ENCODE results near the gene RHO. TPM values are rescaled to one million over a fixed set of nuclear protein-coding genes. Genes with fewer than 3 reads are reported as not detected.
"Not testable (repeated sequence)": the region's sequence is repeated elsewhere in the genome, so short reads cannot be mapped to it uniquely, and the experiment has no call there.

RHO gene
- total RNA-seq, 1 experiment from 2014 or later: not detected

DNA sequence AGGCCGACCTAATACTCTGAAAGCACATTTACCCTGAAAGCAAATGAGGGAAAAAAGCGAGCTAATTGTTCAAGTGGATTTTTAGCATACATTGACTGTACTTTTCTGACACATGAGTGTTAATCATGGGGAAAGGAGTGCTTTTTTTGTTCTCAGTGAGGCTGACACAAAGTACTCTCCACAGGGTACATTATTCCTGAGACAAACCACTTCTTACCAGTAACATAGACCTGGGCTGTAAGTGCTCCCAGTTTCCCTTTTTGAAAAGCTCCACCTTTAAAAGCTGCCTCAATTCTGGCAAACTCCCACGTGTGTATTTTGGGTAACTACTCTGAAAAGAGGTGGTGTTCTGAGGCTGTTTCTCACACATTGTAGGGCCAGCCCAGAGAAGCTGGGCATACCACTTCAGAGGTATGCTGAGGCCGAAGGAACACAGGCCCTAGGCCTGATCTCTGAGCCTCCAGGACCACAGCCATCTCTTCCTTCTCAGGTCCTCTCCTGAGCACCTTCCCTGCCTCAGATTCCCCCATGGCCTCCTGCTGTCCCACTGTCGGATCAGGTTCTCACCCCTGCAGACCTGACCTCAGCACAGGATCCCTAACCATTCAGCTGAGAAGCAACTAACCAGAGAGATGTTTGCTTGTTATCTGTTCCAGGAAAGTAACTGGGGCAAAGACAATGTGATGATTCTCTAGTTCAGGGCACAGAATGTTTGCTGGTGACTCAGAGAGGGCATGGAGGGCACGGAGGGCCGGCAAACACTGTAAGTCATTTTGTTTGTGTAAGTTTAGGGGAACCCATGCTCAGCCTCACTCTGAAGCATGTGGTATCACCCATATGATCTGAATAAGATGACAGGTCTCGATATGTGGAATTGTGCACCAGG is 29.6 kb upstream of the RHO start:
- H3K9me3 Mint-ChIP-seq (ENCODE audit: unreplicated experiment); DNase-seq (ENCODE audit: unreplicated experiment); intact Hi-C loops (cut with micrococcal nuclease); CTCF ChIA-PET; H3K4me1 Mint-ChIP-seq (ENCODE audit: insufficient read depth, unreplicated experiment); H3K4me3 Mint-ChIP-seq (ENCODE audit: unreplicated experiment); H3K27me3 Mint-ChIP-seq (ENCODE audit: insufficient read depth, unreplicated experiment); POLR2A ChIA-PET; BruUV-seq (replicated peaks); H3K27ac Mint-ChIP-seq (ENCODE audit: low read depth, unreplicated experiment): not testable (repeated sequence)
- peaks cover 11% of the 10 kb centered on the region for H3K36me3 Mint-ChIP-seq (ENCODE audit: insufficient read depth, unreplicated experiment)

DNA sequence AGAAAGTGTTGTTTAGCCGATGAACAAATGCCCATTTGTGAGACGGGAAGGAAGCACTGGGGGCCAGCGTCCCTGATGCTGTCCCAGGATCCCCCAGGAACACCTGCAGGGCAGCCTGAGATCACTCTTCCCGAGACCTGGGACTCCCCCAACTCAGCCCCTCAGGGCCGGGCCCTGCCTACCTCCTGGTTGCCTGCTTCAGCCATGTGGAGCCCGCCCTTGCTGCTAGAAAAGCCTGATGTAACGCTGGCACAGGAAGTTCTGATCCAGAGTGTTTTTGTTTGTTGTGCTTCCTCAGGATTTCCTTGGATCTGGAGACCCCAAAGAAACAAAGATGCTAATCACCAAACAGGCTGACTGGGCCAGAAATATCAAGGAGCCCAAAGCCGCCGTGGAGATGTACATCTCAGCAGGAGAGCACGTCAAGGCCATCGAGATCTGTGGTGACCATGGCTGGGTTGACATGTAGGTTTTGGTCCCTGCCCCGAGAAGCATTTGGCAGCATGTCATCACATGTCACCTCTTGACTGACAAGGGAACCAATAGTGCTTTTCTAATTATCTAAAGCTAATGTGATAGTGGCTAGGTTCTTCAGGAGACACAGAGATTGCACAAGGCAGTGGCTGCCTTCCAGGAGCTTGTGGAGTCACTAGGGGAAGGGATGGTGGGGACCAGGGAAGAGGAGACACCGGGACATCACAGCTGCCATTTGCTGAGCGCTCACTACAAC is 28.7 kb upstream of the RHO start:
- intact Hi-C loops (cut with micrococcal nuclease); BruUV-seq (replicated peaks); DNase-seq (ENCODE audit: unreplicated experiment); H3K27ac Mint-ChIP-seq (ENCODE audit: low read depth, unreplicated experiment); H3K27me3 Mint-ChIP-seq (ENCODE audit: insufficient read depth, unreplicated experiment); H3K36me3 Mint-ChIP-seq (ENCODE audit: insufficient read depth, unreplicated experiment); H3K4me3 Mint-ChIP-seq (ENCODE audit: unreplicated experiment); H3K4me1 Mint-ChIP-seq (ENCODE audit: insufficient read depth, unreplicated experiment); H3K9me3 Mint-ChIP-seq (ENCODE audit: unreplicated experiment): not testable (repeated sequence)
- CTCF ChIA-PET: interaction anchor here (0.7 kb wide), 1 partner anchor 10 kb away, joined by 3 read pairs; no protein-coding TSS in a partner anchor
- POLR2A ChIA-PET: interaction anchor here (0.7 kb wide), 1 partner anchor 18 kb away, joined by 3 read pairs; no protein-coding TSS in a partner anchor

DNA sequence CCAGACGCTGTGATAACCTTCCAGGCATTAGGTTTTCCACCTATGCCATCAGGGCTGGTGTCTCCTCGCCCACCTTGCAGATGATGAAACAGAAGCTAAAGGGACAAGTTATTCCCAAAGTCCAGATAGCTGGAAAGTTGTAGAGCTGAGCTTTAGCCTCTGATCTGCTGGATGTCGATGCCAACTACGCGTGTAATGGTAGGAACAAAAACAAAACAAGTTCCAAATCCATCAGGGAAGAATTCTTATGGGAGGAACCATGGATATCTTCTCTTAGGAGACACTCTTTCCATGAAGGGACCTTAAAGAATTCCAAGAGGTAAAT is 28.1 kb upstream of the RHO start:
- DNase-seq (ENCODE audit: unreplicated experiment): no peak
- Mint-ChIP-seq H3K27me3 (ENCODE audit: insufficient read depth, unreplicated experiment) (no peaks in the 10 kb centered on the region), H3K27ac (ENCODE audit: low read depth, unreplicated experiment) (no peak overlapping the region), H3K4me3 (ENCODE audit: unreplicated experiment) (no peak overlapping the region), H3K4me1 (ENCODE audit: insufficient read depth, unreplicated experiment) (no peaks in the 10 kb centered on the region), H3K36me3 (ENCODE audit: insufficient read depth, unreplicated experiment) (peaks cover 7% of the 10 kb centered on the region), H3K9me3 (ENCODE audit: unreplicated experiment) (no peaks in the 10 kb centered on the region)
- TF ChIP-seq, protein P1, sequence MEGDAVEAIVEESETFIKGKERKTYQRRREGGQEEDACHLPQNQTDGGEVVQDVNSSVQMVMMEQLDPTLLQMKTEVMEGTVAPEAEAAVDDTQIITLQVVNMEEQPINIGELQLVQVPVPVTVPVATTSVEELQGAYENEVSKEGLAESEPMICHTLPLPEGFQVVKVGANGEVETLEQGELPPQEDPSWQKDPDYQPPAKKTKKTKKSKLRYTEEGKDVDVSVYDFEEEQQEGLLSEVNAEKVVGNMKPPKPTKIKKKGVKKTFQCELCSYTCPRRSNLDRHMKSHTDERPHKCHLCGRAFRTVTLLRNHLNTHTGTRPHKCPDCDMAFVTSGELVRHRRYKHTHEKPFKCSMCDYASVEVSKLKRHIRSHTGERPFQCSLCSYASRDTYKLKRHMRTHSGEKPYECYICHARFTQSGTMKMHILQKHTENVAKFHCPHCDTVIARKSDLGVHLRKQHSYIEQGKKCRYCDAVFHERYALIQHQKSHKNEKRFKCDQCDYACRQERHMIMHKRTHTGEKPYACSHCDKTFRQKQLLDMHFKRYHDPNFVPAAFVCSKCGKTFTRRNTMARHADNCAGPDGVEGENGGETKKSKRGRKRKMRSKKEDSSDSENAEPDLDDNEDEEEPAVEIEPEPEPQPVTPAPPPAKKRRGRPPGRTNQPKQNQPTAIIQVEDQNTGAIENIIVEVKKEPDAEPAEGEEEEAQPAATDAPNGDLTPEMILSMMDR (IDR thresholded peaks at IDR 0.05; ENCODE audit: unreplicated experiment): no peak
- ChIA-PET POLR2A (interaction anchor here (0.7 kb wide), 1 partner anchor 19 kb away, joined by 3 read pairs; no protein-coding TSS in a partner anchor), CTCF (interaction anchor here (0.7 kb wide), 1 partner anchor 10 kb away, joined by 3 read pairs; no protein-coding TSS in a partner anchor)
- intact Hi-C loops (cut with micrococcal nuclease): no loop called here
- no TSS peak for BruUV-seq (replicated peaks)

DNA sequence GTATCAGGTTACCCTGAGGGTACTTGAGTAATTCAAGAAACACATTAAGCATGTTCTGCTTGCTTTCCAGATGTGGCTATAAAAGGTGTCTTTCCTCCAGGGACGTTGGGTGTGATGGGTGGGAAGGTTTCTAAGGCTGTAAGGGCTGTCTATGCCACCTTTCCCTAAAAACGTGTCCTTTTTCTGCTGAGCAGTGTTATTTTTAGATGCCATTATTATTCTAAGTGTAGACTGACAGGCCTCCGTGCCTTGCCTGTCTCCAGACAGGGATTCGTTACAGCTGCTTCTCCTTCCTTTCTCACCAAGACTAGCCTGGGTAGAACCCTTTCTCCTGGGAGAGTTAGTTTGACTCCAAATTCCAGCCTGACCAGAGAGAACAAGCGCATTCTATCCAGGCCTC is 26.8 kb upstream of the RHO start:
- no peak overlapping the region for H3K27ac Mint-ChIP-seq (ENCODE audit: low read depth, unreplicated experiment)
- no peak overlapping the region for H3K4me3 Mint-ChIP-seq (ENCODE audit: unreplicated experiment)
- H3K36me3 Mint-ChIP-seq (ENCODE audit: insufficient read depth, unreplicated experiment): peaks cover 9% of the 10 kb centered on the region
- BruUV-seq (replicated peaks): no TSS peak
- CTCF ChIA-PET: interaction anchor here (0.6 kb wide), 2 partner anchors 103 to 378 kb away, joined by 3 to 4 read pairs; no protein-coding TSS in a partner anchor
- intact Hi-C loops (cut with micrococcal nuclease): no loop called here
- DNase-seq (ENCODE audit: unreplicated experiment): no peak
- H3K9me3 Mint-ChIP-seq (ENCODE audit: unreplicated experiment): no peaks in the 10 kb centered on the region
- POLR2A ChIA-PET: no interaction called here
- H3K27me3 Mint-ChIP-seq (ENCODE audit: insufficient read depth, unreplicated experiment): no peaks in the 10 kb centered on the region
- H3K4me1 Mint-ChIP-seq (ENCODE audit: insufficient read depth, unreplicated experiment): no peaks in the 10 kb centered on the region
- TF ChIP-seq, protein P1 (IDR thresholded peaks at IDR 0.05; ENCODE audit: unreplicated experiment): no peak
